Inflammatory macrophage treated with lipopolysaccharide for 1 hour (primary cell): Measurements from ENCODE around the gene POC5.
"Not testable (repeated sequence)": the region's sequence is repeated elsewhere in the genome, so short reads cannot be mapped to it uniquely, and the experiment has no call there.

Source experiments
- DNase-seq, 2 donors: peaks; one replicate each; pipeline ENCODE4 v3.0.0-alpha.2; 2020 to 2022

POC5 gene, protein sequence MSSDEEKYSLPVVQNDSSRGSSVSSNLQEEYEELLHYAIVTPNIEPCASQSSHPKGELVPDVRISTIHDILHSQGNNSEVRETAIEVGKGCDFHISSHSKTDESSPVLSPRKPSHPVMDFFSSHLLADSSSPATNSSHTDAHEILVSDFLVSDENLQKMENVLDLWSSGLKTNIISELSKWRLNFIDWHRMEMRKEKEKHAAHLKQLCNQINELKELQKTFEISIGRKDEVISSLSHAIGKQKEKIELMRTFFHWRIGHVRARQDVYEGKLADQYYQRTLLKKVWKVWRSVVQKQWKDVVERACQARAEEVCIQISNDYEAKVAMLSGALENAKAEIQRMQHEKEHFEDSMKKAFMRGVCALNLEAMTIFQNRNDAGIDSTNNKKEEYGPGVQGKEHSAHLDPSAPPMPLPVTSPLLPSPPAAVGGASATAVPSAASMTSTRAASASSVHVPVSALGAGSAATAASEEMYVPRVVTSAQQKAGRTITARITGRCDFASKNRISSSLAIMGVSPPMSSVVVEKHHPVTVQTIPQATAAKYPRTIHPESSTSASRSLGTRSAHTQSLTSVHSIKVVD

DNA sequence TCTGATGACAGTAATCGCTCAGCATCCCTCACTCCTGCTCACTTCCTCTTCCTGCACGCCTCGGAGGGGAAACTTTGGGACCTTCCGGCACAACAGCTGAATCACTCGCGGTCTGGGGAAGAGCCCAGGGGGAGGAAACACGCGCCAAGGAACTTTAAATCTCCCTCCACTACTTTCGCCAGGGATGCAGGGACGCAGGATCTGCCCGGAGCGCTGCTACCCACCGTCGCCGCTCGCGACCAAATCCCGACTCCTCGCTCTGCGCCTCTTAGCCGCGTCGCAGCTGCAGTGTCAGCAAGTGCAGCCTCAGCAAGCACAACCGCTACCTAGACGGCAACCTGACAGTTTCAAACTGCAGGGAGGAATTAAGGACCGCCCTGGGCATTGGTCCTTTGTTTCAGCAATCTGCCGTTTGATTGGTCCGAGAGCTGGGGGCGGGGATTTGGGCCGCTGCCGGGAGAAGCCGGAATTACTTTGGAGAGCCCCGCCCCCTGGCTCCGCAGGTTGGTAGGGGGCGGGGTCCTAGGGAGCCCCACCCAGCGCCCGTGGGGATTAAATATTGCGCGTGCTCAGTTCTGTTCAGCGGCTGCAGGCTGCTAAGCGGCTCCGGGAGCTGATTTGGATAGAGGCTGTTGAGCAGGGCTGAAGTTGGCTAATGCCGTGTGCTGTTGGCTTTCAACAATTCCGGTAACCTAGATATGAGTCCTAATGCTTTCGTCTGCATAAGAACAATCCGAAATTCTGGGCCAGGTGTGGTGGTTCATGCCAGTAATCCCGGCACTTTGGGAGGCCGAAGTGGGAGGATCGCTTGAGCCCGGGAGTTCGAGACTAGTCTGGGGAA is at the start of gene POC5:
Gene POC5, minus strand, starts transcription at position 356 of the 841 bp plus-strand sequence. CDS start 4,500 bp downstream, outside the sequence.
- DNase-seq = peak; percentile 97 to 99

DNA sequence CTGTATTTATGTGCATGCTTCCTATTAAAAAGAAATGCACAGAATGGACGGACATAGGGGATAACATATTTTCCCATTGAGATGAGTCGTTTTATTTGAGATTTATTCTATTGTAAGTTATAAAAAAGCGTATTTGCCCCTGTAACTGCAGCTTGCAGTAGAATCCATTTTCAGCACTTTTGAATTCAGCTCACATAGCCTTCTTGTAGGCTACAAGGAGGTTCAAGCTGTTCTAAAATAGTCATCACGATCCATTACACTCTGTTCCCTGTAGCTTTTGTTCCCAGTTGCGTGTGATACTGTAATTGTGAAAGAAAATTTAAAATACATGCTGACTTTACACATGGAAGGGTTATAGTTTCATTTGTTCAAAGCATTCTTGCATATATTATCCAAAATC is 40.9 kb upstream of the POC5 start:
- no peak for DNase-seq

DNA sequence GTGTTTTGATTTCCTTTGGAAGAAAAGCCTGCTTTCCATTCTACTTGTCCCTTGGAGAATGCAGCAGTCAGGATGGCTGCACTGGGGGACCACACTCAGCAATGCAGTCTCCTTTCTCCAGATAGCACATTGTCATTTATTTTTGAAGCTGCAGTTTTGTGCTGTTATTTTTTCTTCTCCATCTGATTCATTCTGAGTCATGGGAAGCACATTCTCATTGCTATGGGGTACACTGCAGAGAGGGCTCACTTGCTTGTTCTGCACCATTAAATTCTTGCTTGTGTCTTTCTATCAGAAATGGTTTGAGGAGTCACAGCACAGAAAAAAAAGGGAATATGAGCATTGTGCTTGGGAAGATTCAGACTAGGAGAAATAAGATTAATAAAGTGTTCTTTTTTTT is 39.7 kb upstream of the POC5 start:
- DNase-seq = no peak

DNA sequence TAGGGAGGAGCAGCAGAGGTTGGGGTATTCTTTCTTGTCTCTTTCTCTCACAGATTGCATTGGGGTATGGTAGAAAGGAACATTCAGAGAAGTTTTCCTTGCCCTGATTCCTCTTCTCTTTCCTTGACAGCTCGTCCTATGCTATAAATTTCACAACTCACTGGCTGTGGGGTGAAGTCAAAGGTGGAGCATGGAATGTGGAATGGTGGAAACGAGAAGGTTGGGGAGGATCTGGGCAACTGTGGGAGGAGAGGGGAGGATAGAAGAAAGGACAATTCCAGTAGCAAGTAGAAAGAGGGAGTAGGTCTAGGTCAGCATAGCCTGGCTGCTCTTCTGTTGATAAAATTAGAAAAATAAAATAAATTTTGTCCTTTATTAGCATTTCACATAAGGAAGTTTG is 39.0 kb upstream of the POC5 start:
- no peak for DNase-seq

DNA sequence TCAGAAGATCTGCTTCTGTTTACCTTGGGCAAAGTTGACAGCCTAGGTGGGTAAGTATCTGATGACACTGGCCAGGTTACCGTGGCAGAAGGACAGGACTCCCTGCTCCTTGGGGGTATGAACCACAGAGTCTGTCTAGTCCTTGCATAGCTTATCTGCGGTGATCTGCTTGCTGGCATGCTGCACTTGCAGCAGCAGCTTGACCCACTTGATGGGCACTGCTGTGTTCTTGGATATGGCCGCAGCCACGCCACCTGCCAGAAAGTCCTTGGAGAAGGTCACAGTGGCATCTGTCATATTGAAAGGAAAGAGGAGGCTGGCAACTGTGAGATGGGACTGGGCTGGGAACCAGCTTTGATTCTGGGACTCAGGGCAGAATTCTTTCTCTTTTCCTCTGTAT is 35.9 kb upstream of the POC5 start:
- DNase-seq = no peak

DNA sequence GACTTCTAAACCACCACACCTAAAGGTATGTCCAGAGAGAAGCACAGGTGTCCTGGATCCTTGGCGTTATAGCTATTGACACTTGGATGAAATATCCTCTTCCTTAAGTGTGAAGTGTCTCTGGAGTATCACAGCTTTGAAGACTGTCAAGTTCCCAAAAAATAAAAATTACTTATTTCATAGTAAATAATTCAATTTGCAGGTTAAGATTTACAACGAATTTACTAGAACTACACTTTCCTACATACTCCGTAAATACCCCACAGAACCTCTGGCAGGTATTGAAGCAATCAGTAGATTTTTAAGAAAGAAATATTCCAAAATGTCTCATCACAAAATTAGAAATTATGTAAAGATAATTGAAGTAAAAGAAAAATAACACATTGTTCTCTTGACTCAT is 27.1 kb upstream of the POC5 start:
- no peak for DNase-seq

DNA sequence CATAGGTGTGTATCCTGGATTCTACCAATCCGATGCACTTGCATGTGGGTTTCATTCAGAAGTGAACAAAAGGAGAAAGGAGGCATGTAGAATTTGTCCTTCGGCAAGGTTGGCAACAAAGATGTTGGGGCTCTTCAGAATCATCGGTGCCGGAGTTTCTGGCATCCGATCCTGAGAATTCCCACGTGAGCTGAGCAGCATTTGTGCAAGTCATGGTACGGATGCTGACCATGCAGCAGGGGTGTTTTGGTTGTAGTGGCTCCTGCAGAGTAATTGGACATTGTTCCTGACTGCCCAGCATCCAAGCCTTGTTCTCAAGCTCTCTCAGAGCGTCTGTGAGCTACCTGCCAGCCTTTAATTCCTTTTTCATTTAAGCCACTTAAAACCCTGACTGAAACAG is 19.0 kb upstream of the POC5 start:
- no peak for DNase-seq

DNA sequence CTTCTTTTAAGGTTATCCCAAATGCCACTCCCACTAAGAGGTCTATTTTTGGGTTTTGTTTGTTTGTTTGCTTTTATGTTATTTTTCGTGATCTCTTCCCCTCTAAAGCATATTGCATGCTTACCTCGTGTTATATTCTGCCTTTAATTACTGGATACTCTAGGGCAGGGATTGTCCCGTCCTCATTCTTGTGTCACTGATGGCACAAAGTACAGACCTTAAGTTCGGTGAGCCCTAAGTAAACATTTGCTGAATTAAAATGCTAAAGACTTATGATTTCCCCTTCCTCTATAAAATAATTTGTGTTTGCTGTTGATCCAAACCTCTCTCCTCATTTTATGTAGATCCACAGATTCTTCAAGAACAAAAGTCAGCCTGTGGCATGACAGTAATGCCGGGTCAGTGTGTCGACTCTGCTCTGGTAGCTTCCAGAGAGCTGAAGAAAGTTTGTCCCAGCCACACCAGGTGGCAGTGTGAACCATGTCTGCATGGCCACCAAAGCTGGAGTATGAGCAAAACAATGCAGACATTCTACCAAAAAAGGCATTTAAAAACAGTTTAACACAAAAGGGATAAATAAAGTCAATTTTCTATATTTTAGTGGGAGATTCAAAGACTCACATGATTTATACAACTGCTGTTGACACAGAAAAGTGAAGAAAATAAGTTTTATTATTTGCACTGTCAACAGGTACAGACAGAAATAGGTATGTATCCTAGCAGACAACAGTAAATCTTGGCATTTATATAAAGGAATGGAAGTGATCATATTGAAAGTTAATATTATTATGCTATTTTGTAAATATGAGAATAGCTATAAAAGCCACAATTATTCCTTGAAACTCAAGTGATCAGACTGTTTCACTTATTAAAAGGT is 17.9 kb upstream of the POC5 start:
- no peak for DNase-seq

DNA sequence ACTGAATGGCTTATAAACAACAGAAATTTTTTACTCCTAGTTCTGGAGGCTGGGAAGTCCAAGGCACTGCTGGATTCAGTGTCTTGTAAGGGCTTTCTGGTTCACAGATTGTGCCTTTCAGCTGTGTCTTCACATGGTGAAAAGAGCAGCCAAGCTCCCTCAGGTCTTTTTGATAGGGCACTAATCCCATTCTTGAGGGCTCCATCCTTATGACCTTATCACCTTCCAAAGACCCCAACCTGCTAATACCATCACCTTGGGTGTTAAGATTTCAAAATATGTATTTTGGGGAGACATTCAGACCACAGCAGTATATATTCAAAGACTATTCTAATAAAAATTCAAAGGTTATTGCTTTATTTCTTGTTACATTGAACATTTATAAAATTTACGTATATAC is 16.5 kb upstream of the POC5 start:
- DNase-seq = no peak

DNA sequence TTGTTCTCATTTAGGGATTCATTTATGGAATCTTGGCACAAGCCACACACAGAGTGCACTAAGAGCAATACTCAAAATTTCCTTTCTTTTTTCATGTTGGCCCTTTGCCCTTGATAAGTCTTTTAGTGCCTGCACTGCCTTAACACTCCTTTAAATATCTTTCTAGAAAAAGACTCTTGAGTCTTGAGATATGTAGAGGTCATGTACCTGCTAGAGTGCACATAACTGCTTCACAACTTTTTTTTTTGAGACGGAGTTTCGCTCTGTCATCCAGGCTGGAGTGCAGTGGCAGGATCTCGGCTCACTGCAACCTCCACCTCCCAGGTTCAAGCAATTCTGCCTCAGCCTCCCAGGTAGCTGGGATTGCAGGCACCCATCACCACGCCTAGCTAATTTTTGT is 14.3 kb upstream of the POC5 start:
- not testable (repeated sequence) for DNase-seq

DNA sequence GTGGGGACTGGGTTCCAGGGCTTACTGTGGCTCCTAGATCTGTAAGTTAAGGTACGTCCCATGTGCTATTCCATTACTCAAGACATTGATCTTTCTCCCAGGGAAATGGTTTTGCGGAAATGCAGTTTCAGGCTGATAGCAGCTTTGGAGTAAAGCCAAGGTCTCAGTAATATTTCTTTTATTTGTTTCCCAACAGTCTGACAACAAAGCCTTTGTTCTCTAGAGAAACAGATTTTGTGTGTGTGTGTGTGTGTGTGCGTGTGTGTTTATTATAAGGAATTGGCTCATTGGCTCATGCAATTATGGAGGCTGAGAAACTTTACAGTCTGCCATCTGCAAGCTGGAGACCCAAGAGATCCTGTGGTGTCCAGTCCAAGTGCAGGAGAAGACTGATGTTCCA is 12.1 kb upstream of the POC5 start:
- no peak for DNase-seq

DNA sequence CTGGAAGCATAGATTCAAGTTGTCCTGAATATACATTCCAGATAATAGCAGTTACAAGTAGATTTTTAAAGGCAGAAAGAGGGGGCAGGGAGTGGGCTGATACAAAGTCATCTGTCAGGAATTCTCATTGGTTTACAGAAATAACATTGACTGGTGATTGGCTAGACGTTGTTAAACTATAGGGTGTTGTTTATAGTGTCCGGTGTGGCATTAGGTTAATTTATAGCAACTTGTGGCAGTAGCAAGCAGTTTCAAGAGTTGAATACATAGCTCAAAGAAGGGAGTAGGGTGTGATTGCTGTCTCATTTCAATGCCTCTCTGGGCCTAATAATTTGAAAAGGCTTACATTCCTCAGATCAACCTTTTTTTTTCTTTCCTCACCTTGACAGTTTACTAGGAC is 10.7 kb upstream of the POC5 start:
- no peak for DNase-seq

DNA sequence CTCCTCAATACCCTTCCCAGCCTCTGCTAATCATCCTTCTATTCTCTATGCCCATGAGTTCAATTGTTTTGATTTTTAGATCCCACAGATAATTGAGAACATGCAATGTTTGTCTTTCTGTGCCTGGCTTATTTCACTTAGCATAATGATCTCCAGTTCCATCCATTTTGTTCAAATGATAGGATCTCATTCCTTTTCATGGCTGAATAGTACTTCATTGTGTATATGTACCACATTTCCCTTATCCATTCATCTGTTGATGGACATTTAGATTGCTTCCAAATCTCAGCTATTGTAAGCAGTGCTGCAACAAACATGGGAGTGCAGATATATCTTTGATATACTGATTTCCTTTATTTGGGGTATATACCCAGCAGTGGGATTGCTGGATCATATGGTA is 9.0 kb upstream of the POC5 start:
- not testable (repeated sequence) for DNase-seq

DNA sequence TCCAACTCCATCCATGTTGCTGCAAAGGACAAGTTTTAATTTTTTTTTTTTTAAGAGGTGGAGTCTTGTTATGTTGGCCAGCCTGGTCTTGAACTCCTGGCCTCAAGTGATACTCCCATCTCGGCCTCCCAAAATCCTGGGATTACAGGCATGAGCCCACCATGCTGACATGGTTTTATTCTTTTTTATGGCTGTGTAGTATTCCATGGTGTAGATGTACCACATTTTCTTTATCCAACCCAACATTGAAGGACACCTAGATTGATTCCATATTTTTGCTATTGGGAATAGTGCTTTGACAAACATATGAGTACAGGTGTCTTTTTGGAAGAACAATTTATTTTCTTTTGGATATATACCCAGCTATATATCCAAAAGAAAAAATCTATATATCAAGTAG is 6.1 kb upstream of the POC5 start:
- DNase-seq = no peak

DNA sequence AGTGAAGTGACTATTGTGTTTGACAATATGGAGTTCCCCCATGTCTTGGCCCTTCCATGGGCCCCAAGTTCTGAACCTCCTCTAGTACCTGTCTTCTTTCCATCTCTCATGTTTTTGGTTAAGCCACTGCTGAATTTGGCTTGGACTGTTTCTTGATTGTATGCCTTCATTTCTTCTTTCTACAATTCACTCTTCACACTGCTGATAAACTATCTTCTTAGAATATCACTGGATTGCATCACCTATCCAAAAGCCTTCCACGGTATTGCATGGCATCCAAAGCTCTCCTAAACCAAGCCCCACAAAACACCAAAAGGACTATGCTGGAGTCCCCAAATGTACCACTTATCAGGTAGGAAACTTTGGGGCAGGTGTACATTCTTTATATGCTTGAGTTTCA is 4.3 kb upstream of the POC5 start:
- DNase-seq = no peak

DNA sequence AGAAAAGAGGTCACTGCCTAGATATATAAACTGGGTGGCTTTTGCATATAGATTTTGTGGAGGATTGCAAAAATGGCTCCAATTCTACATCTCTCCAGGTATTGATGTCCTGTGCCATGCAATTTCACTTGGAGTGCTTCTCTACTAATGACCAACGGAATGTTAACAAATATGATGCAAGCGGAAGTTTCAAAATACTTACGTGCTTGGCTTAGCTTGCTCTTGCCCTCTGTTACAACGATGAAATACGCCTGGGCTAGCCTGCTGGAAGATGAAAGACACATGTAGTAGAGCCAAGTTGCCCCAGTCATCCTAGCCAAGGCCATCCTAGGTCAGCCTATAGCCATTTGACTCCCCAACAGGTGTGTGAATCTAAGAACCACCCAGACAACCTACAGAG is 3.6 kb upstream of the POC5 start:
- peak; percentile 8 to 42 for DNase-seq

DNA sequence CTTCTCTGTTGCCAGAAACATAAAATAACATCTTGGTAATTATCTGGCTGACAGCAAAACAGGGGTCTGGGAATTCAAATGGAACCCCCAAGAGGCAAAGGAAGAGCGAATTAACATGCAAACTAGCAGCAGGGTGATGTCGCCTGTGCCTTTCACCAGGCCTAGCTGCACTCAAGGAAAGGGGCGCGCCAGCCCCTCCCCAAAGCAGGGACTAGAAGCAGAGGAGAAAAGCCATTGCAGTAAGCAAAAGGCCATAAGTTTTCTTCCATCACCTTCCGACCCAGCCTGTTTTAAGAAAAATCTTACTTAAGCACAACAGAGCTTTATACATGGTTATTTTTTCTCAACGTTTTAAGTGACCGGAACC is 539 bp downstream of the POC5 start:
- no peak for DNase-seq

DNA sequence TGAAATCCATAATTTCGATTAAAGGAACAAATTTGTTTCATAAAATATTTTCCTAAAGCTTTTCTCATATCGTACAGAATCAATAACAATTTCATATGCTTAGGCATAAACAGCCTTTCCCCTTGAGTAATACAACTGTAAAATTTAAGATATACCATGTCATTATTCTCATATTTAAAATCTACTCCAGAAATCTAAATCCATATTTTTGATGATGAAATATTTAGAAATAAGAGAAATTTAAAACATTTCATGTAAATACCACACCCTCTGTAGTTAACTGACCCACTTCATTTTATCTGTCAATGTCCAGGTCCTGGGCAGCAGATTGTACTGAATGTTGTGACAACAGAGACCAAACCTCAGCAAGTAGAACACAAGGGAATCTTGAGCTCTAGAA is 5.1 kb downstream of the POC5 start:
- DNase-seq = no peak

DNA sequence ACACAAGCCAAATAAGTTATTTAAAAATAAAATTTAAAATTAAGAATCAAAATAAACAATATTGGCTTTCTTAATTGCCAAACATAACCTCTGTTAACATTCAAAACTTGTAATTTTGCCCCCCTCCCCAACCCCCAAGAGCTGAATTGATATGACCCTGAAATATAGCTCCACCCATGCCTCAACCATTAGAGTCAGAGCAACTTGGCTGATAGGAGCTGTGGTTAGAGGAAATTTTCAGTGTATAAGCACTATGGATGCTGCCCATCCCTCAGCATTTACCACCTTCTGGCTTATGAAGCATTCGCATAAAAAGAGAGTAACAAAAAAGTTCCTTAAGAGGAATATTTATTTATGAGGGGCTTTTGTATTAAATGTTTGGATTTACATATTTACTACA is 6.1 kb downstream of the POC5 start:
- no peak for DNase-seq

DNA sequence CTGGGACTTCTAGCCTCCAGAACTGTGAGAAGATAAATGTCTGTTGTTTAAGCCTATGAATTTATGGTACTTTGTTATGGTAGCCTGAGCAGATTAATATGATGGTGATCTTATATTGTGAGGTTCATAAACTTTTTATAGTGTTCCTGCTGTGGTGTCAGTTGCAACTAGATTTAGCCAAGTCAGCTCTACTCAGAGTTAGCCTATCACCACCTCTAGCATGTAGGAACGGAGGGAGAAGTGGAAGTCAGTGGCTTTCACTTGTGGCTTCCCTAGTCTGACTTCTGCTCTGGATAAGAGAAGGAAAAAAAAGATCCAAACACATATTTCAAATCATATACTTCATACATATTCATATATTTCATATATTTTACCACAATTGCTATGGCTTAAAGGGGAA is 6.6 kb downstream of the POC5 start:
- DNase-seq = peak; percentile 45 to 55

DNA sequence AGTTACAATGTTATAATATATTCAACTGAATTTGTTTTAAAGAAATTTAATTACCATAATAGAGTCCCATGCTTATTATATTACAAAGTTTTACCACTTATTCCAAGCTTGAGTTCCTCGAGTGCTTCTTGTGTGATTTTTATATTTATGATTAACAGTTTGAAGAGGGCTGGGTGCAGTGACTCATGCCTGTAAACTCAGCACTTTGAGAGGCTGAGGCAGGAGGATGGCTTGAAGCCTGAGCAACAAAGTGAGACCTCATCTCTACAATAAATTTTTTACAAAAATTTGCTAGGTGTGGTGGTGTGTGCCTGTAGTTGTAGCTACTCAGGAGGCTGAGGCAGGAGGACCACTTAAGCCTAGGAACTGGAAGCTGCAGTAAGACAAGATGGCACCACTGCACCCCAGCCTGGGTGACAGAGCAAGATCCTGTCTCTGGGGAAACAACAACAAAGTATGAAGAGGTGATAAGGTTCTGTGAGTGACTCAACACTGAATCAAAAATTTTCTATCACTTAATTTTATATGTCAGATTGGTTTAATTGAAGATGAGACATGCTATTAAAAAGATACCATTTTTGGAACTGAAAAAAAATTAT is 9.2 kb downstream of the POC5 start:
- DNase-seq = no peak

DNA sequence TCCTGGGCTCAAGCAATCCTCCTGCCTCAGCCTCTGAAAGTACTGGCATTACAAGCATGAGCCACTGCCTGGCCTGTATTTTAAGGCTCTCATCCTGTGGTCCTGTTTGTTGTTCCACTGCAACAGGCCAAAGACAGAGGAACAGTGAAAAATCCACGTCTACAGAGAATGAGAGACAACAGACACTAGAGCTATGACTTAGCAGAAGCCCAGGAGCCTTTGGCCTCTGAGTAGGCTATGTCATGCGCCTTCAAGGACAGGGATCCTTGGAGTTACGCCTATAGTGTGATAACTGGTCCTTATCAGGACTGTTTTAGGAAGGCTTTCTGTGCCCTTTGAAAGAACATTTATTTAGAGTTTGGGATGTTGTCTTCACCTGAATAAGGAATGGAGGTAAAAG is 10.5 kb downstream of the POC5 start:
- DNase-seq = no peak

DNA sequence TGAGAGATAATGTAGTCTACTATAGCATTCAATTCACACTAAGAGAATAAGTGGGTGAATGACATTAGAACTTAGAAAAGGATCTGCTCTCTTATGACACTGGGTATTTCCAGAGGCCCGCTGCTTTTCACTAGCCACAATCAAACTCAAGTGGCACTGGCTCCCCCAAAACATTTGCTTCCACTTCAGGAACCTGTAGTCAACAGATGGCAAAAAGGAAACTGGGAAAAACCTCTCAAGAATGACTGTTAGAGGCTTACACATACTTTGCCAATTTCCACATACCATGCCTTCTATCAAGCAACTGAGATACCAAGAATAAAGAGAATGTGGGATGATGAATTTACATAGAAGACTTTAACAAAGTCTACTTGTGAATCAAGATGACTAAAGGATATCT is 11.2 kb downstream of the POC5 start:
- peak; percentile 16 to 19 for DNase-seq
